Endodermal cell (in vitro differentiated cells): ENCODE measurements around the gene PMVK. TPM values are rescaled to one million over a fixed set of nuclear protein-coding genes. Genes with fewer than 3 reads are reported as not detected.

ENCODE experiments used
- DNase-seq: peaks from one replicate; pipeline ENCODE4 v3.0.0-alpha.2; 2017
- H3K27ac ChIP-seq: 2 replicates; pipeline ENCODE4 v1.5.1; 2013; ENCODE audit warnings: mild to moderate bottlenecking, low read depth, low read length, moderate library complexity
- H3K27me3 ChIP-seq: 2 replicates; pipeline ENCODE4 v1.6.1; 2013; ENCODE audit warnings: mild to moderate bottlenecking, low read length, moderate library complexity; ENCODE audit not compliant: insufficient read depth, control insufficient read depth, poor library complexity, severe bottlenecking
- H3K36me3 ChIP-seq: 2 replicates; pipeline ENCODE4 v1.7.0; 2013; ENCODE audit warnings: mild to moderate bottlenecking, low read length, moderate library complexity; ENCODE audit not compliant: control insufficient read depth, insufficient read depth
- H3K4me1 ChIP-seq: one replicate; pipeline ENCODE4 v1.7.0; 2013; ENCODE audit warnings: low read length; ENCODE audit not compliant: control insufficient read depth, insufficient read depth
- H3K4me3 ChIP-seq: 2 replicates; pipeline ENCODE4 v1.5.1; 2013; ENCODE audit warnings: mild to moderate bottlenecking, low read length, moderate library complexity
- H3K9ac ChIP-seq: 2 replicates; pipeline ENCODE4 v1.6.1; 2013; ENCODE audit warnings: mild to moderate bottlenecking, low read length, moderate library complexity; ENCODE audit not compliant: poor library complexity, severe bottlenecking; ENCODE audit errors: extremely low read depth
- H3K9me3 ChIP-seq: 2 replicates; pipeline ENCODE4 v1.6.1; 2013; ENCODE audit warnings: mild to moderate bottlenecking, low read length, moderate library complexity; ENCODE audit not compliant: control insufficient read depth
- H3K27ac Mint-ChIP-seq: 2 replicates; pipeline ENCODE4 v1.8.0; 2020; ENCODE audit warnings: mixed read lengths
- H3K27me3 Mint-ChIP-seq: 2 replicates; pipeline ENCODE4 v1.8.0; 2021; ENCODE audit warnings: mild to moderate bottlenecking, mixed read lengths; ENCODE audit not compliant: insufficient read depth
- H3K36me3 Mint-ChIP-seq: 2 replicates; pipeline ENCODE4 v1.8.0; 2020; ENCODE audit warnings: low read depth, mixed read lengths
- H3K4me1 Mint-ChIP-seq: 2 replicates; pipeline ENCODE4 v1.8.0; 2020; ENCODE audit warnings: mixed read lengths
- H3K4me3 Mint-ChIP-seq: 2 replicates; pipeline ENCODE4 v1.8.0; 2020; ENCODE audit warnings: mild to moderate bottlenecking, moderate library complexity, mixed read lengths
- H3K9me3 Mint-ChIP-seq: 2 replicates; pipeline ENCODE4 v1.8.0; 2020; ENCODE audit warnings: mild to moderate bottlenecking, mixed read lengths
- WGBS, 2 experiments: methylation state at CpG; one replicate each; pipeline versions ENCODE4 v1.1.5 to v1.1.7; 2013; ENCODE audit warnings: missing lambda C conversion rate in 2 of 2, mixed read lengths in 1 of 2; ENCODE audit not compliant: insufficient coverage in 1 of 2, insufficient read length in 1 of 2; 5-methylcytosine and 5-hydroxymethylcytosine counted together
- total RNA-seq, 2 donors: library from RNA; stranded (reverse); fragmentation: NEBNext Ultra II Directional in 1 of 2; extraction: Animal tissue kit (Norgen Biotek cat#: 25700) in 1 of 2; gene quantifications; 2 replicates in 1 of 2; 3 replicates in 1 of 2; pipeline ENCODE4 v1.2.1, GENCODE V29; 2021
- TF ChIP-seq, protein P1 (sequence below): fragments of 200-600 bp; sonication (generic); conservative IDR thresholded peaks from 2 replicates; pipeline ENCODE4 v1.5.0; 2021; ENCODE audit warnings: antibody characterized with exemption, mild to moderate bottlenecking

The PMVK gene
- total RNA-seq, 2 donors from 2014 or later, result 16.0 to 16.4 TPM

GRCh38 chr1:154971341-154971998, 35.0 kb upstream of the PMVK start:
- TF ChIP-seq, protein P1, sequence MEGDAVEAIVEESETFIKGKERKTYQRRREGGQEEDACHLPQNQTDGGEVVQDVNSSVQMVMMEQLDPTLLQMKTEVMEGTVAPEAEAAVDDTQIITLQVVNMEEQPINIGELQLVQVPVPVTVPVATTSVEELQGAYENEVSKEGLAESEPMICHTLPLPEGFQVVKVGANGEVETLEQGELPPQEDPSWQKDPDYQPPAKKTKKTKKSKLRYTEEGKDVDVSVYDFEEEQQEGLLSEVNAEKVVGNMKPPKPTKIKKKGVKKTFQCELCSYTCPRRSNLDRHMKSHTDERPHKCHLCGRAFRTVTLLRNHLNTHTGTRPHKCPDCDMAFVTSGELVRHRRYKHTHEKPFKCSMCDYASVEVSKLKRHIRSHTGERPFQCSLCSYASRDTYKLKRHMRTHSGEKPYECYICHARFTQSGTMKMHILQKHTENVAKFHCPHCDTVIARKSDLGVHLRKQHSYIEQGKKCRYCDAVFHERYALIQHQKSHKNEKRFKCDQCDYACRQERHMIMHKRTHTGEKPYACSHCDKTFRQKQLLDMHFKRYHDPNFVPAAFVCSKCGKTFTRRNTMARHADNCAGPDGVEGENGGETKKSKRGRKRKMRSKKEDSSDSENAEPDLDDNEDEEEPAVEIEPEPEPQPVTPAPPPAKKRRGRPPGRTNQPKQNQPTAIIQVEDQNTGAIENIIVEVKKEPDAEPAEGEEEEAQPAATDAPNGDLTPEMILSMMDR, result no peak
- Mint-ChIP-seq H3K4me1 (peaks cover 37% of the 10 kb centered on the region), H3K27ac (peak overlapping the region; percentile 99), H3K36me3 (peaks cover 26% of the 10 kb centered on the region), H3K9me3 (no peaks in the 10 kb centered on the region), H3K4me3 (no peak overlapping the region), H3K27me3 (no peaks in the 10 kb centered on the region)
- Histone ChIP-seq H3K36me3 (peaks cover 22% of the 10 kb centered on the region), H3K27me3 (no peaks in the 10 kb centered on the region), H3K9me3 (no peaks in the 10 kb centered on the region), H3K27ac (peak overlapping the region; percentile 89), H3K4me1 (peaks cover 3% of the 10 kb centered on the region), H3K4me3 (peak overlapping the region; percentile 91), H3K9ac (peak overlapping the region; percentile 96)
- DNase-seq, result no peak
- WGBS, 2 experiments, result 70 to 75% methylated on average over 8 to 10 of the region's 10 CpGs

GRCh38 chr1:154970631-154971340, 34.3 kb upstream of the PMVK start, which contains the start of gene SHC1:
Gene SHC1, minus strand, starts transcription at chr1:154970747. Its CDS starts 221 bp downstream, at chr1:154970526.
- Histone ChIP-seq H3K27ac (peak within 1 kb of the TSS; percentile 89), H3K9ac (peak within 1 kb of the TSS; percentile 96), H3K4me1 (peaks cover 3% of the 10 kb centered on the region), H3K9me3 (no peaks in the 10 kb centered on the region), H3K4me3 (peak within 1 kb of the TSS; percentile 91), H3K27me3 (no peaks in the 10 kb centered on the region), H3K36me3 (peaks cover 29% of the 10 kb centered on the region)
- TF ChIP-seq, protein P1, result no peak
- H3K4me1 Mint-ChIP-seq, result peaks cover 37% of the 10 kb centered on the region
- peak; percentile 97 for DNase-seq
- peak within 1 kb of the TSS; percentile 99 for H3K27ac Mint-ChIP-seq
- no peak within 1 kb of the TSS for H3K4me3 Mint-ChIP-seq
- H3K9me3 Mint-ChIP-seq, result no peaks in the 10 kb centered on the region
- no peaks in the 10 kb centered on the region for H3K27me3 Mint-ChIP-seq
- WGBS, 2 experiments, result 5 to 7% methylated on average over 9 to 15 of the region's 15 CpGs
- peaks cover 32% of the 10 kb centered on the region for H3K36me3 Mint-ChIP-seq

DNA sequence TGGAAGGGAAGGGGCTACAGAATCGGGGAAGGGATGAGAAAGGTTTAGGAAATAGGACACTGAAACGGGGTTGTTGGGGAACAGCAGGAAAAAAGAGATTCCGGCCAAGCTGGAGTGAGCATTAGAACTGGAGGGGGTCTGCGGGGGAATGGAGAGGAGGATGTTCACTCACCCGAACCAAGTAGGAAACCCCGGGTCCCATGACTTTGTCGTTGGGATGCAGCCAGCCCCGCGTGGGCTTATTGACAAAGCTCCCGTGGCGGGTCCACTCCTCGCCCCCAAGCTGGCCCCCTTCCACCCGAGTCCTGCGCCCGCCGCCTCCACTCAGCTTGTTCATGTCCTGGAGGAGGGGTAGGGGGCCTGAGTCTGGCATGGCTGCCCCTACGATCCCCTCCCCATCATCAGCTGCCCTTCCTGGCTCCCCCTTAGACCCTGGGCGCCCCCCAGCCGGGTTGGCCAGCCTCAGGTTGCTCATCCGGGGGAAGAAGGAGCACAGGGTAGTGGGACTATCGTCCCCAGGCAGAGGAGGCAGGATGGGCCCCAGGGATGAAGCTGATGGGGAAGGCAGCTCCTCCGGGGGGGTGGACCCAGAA, 33.4 kb upstream of the PMVK start:
- H3K36me3 Mint-ChIP-seq, result peaks cover 39% of the 10 kb centered on the region
- Histone ChIP-seq H3K27me3 (no peaks in the 10 kb centered on the region), H3K9ac (peak overlapping the region; percentile 39), H3K9me3 (no peaks in the 10 kb centered on the region), H3K27ac (no peak overlapping the region), H3K36me3 (peaks cover 36% of the 10 kb centered on the region), H3K4me3 (peak overlapping the region; percentile 91), H3K4me1 (peaks cover 3% of the 10 kb centered on the region)
- no peak overlapping the region for H3K4me3 Mint-ChIP-seq
- no peaks in the 10 kb centered on the region for H3K27me3 Mint-ChIP-seq
- 0 to 10% methylated on average over 6 to 22 of the region's 22 CpGs for WGBS, 2 experiments
- H3K27ac Mint-ChIP-seq, result peak overlapping the region; percentile 85
- DNase-seq, result no peak
- TF ChIP-seq, protein P1, result no peak
- H3K9me3 Mint-ChIP-seq, result no peaks in the 10 kb centered on the region
- H3K4me1 Mint-ChIP-seq, result peaks cover 37% of the 10 kb centered on the region
